GM23338 (cell line): ENCODE measurements around the gene SYMPK. TPM values are rescaled to one million over a fixed set of nuclear protein-coding genes. Genes with fewer than 3 reads are reported as not detected.

Experiments used
- ATAC-seq: fragments of 200-7000 bp; cut with Tn5 transposase; 3 replicates; pipeline ENCODE4 v1.9.1; 2020
- DNase-seq: peaks from one replicate; pipeline ENCODE4 v3.0.0-alpha.2; 2015; ENCODE audit warnings: low spot score
- H2AFZ ChIP-seq: fragments of 200-600 bp; sonication (generic); 2 replicates; pipeline ENCODE4 v1.8.0; 2016; ENCODE audit warnings: antibody characterized with exemption, mild to moderate bottlenecking, moderate library complexity
- H3F3A ChIP-seq: fragments of 200-600 bp; sonication (generic); replicated peaks from 2 replicates; pipeline ENCODE4 v1.8.0; 2017; ENCODE audit warnings: antibody characterized with exemption, mixed run types, low read depth
- H3K27ac ChIP-seq: fragments of 200-600 bp; sonication (generic); 2 replicates; pipeline ENCODE4 v1.6.1; 2016; ENCODE audit warnings: low read depth
- H3K27me3 ChIP-seq: fragments of 200-600 bp; sonication (generic); 2 replicates; pipeline ENCODE4 v1.8.0; 2016; ENCODE audit warnings: mild to moderate bottlenecking, mixed run types, moderate library complexity; ENCODE audit not compliant: insufficient read depth
- H3K36me3 ChIP-seq: fragments of 200-600 bp; sonication (generic); 2 replicates; pipeline ENCODE4 v1.8.0; 2016; ENCODE audit warnings: mild to moderate bottlenecking; ENCODE audit not compliant: insufficient read depth
- H3K4me1 ChIP-seq: fragments of 200-600 bp; sonication (generic); 2 replicates; pipeline ENCODE4 v1.8.0; 2016; ENCODE audit warnings: mild to moderate bottlenecking, moderate library complexity; ENCODE audit not compliant: insufficient read depth
- H3K4me2 ChIP-seq: fragments of 200-600 bp; sonication (generic); 2 replicates; pipeline ENCODE4 v1.7.1; 2017; ENCODE audit warnings: mixed run types
- H3K4me3 ChIP-seq: fragments of 200-600 bp; sonication (generic); 2 replicates; pipeline ENCODE4 v1.6.1; 2016; ENCODE audit warnings: mixed run types
- H3K79me2 ChIP-seq: fragments of 200-600 bp; sonication (generic); replicated peaks from 2 replicates; pipeline ENCODE4 v1.8.0; 2017; ENCODE audit warnings: mild to moderate bottlenecking; ENCODE audit not compliant: insufficient read depth
- H3K9me2 ChIP-seq: fragments of 200-600 bp; sonication (generic); 2 replicates; pipeline ENCODE4 v1.8.0; 2017; ENCODE audit not compliant: insufficient read depth
- H4K20me1 ChIP-seq: fragments of 200-600 bp; sonication (generic); replicated peaks from 2 replicates; pipeline ENCODE4 v1.8.0; 2017; ENCODE audit warnings: mild to moderate bottlenecking; ENCODE audit not compliant: insufficient read depth
- H3K27ac Mint-ChIP-seq: 2 replicates; pipeline ENCODE4 v1.8.0; 2020; ENCODE audit warnings: inconsistent platforms, mild to moderate bottlenecking, moderate library complexity, mixed read lengths
- H3K27me3 Mint-ChIP-seq: 3 replicates; pipeline ENCODE4 v1.8.0; 2022; ENCODE audit warnings: low read depth, mild to moderate bottlenecking, moderate library complexity, mixed read lengths, inconsistent platforms; ENCODE audit not compliant: insufficient read depth, poor library complexity
- H3K36me3 Mint-ChIP-seq: 3 replicates; pipeline ENCODE4 v1.8.0; 2021; ENCODE audit warnings: low read depth, mild to moderate bottlenecking, inconsistent platforms, moderate library complexity, mixed read lengths
- H3K4me1 Mint-ChIP-seq: 3 replicates; pipeline ENCODE4 v1.8.0; 2020; ENCODE audit warnings: mild to moderate bottlenecking, inconsistent platforms, mixed read lengths
- H3K4me3 Mint-ChIP-seq: 3 replicates; pipeline ENCODE4 v1.8.0; 2021; ENCODE audit warnings: moderate library complexity, mild to moderate bottlenecking, inconsistent platforms, mixed read lengths
- H3K9me3 Mint-ChIP-seq: 3 replicates; pipeline ENCODE4 v1.8.0; 2020; ENCODE audit warnings: moderate library complexity, mild to moderate bottlenecking, inconsistent platforms, mixed read lengths
- CREB1 ChIP-seq: fragments of 250-450 bp; sonication (Bioruptor Pico); IDR thresholded peaks from 2 replicates; pipeline ENCODE4 v1.5.0; 2020; ENCODE audit warnings: low read depth, mild to moderate bottlenecking, moderate library complexity
- CTCF ChIP-seq, 2 experiments: fragments of 200-600 bp in 1 of 2; sonication (generic) in 1 of 2; conservative IDR thresholded peaks; 2 replicates each; pipeline versions ENCODE4 v1.5.1 to v1.6.1; 2016 to 2017; ENCODE audit warnings: antibody characterized with exemption in 2 of 2, low read depth in 2 of 2, mild to moderate bottlenecking in 2 of 2, moderate library complexity in 1 of 2
- ETS1 ChIP-seq: IDR thresholded peaks from 2 replicates; pipeline ENCODE4 v1.6.1; 2016; ENCODE audit warnings: antibody characterized with exemption
- EZH2 ChIP-seq: fragments of 200-600 bp; sonication (generic); IDR thresholded peaks from one replicate; pipeline ENCODE4 v1.8.0; 2017; ENCODE audit warnings: antibody characterized with exemption, mild to moderate bottlenecking, low read depth; ENCODE audit not compliant: unreplicated experiment
- EZH2phosphoT487 ChIP-seq: fragments of 200-600 bp; sonication (generic); IDR thresholded peaks from one replicate; pipeline ENCODE4 v1.8.1; 2018; ENCODE audit warnings: antibody characterized with exemption; ENCODE audit not compliant: unreplicated experiment
- JUNB ChIP-seq: IDR thresholded peaks from one replicate; pipeline ENCODE4 v1.6.1; 2016; ENCODE audit warnings: antibody characterized with exemption; ENCODE audit not compliant: unreplicated experiment
- NANOG ChIP-seq: IDR thresholded peaks from 2 replicates; pipeline ENCODE4 v1.6.1; 2016; ENCODE audit warnings: antibody characterized with exemption, borderline replicate concordance
- POLR2AphosphoS5 ChIP-seq: IDR thresholded peaks from 2 replicates; pipeline ENCODE4 v1.6.1; 2016; ENCODE audit warnings: antibody characterized with exemption, low read depth
- REST ChIP-seq: IDR thresholded peaks from one replicate; pipeline ENCODE4 v1.6.1; 2018; ENCODE audit warnings: antibody characterized with exemption; ENCODE audit not compliant: unreplicated experiment
- STAT1 ChIP-seq: IDR thresholded peaks from one replicate; pipeline ENCODE4 v1.6.1; 2016; ENCODE audit warnings: antibody characterized with exemption; ENCODE audit not compliant: unreplicated experiment
- ZNF114 ChIP-seq: fragments of 250-450 bp; sonication (Bioruptor Pico); IDR thresholded peaks from 2 replicates; pipeline ENCODE4 v1.5.0; 2020; ENCODE audit warnings: mild to moderate bottlenecking, moderate library complexity
- ZNF331 ChIP-seq: fragments of 250-450 bp; sonication (Bioruptor Pico); IDR thresholded peaks from 2 replicates; pipeline ENCODE4 v1.5.0; 2020; ENCODE audit warnings: low read depth, mild to moderate bottlenecking, moderate library complexity
- ZNF462 ChIP-seq: fragments of 250-450 bp; sonication (Bioruptor Pico); IDR thresholded peaks from 2 replicates; pipeline ENCODE4 v1.5.0; 2020; ENCODE audit warnings: mild to moderate bottlenecking, moderate library complexity
- polyA plus RNA-seq: library from polyadenylated mRNA; unstranded; fragments of >200 nt; fragmentation: Nextera tagmentation; extraction: Ambion mirVana; gene quantifications from 2 replicates; pipeline ENCODE4 v1.2.1, GENCODE V29; 2016
- total RNA-seq: library from RNA; depleted of rRNA; stranded (reverse); fragments of >200 nt; shearing (Covaris generic); gene quantifications from 2 replicates; pipeline ENCODE4 v1.2.3, GENCODE V29; 2014

The SYMPK gene
- total and polyA plus RNA-seq, 2 experiments from 2014 or later, result 36.8 to 82.1 TPM

GRCh38 chr19:45865269-45865948 is 2.5 kb upstream of the SYMPK start:
- H3K79me2 ChIP-seq, result peaks cover 67% of the 10 kb centered on the region
- peak overlapping the region; percentile 63 for H3K4me3 ChIP-seq
- no peak for DNase-seq
- no peaks in the 10 kb centered on the region for H3K9me3 Mint-ChIP-seq
- peaks cover 30% of the 10 kb centered on the region for H3K27me3 Mint-ChIP-seq
- no peak overlapping the region for H3K27ac Mint-ChIP-seq
- no peak for ATAC-seq
- peaks cover 36% of the 10 kb centered on the region for H3K4me1 Mint-ChIP-seq
- H3F3A ChIP-seq, result 0 out of 2 replicates have a peak, but pooled peaks cover 2% of the 10 kb centered on the region
- no peaks in the 10 kb centered on the region for H3K36me3 ChIP-seq
- H3K4me1 ChIP-seq, result peaks cover 29% of the 10 kb centered on the region
- H3K4me3 Mint-ChIP-seq, result peak overlapping the region; percentile 95
- no peak overlapping the region for H2AFZ ChIP-seq
- H3K9me2 ChIP-seq, result no peaks in the 10 kb centered on the region
- peak overlapping the region; percentile 96 for H3K4me2 ChIP-seq
- TF ChIP-seq NANOG, result no peak
- TF ChIP-seq STAT1, result no peak
- TF ChIP-seq EZH2phosphoT487, result no peak
- TF ChIP-seq ZNF114 (CRISPR knock-in tag), result no peak
- no peak for TF ChIP-seq ZNF462 (CRISPR knock-in tag)
- TF ChIP-seq REST, result no peak
- no peak for TF ChIP-seq ETS1
- no peak for TF ChIP-seq CREB1
- no peak for TF ChIP-seq CTCF (conservative IDR thresholded peaks at IDR 0.05; ENCODE audit: low read depth in 2 of 2)
- no peak for TF ChIP-seq POLR2AphosphoS5
- no peak for TF ChIP-seq JUNB
- no peak for TF ChIP-seq ZNF331 (CRISPR knock-in tag)
- no peak for TF ChIP-seq EZH2
- H3K27ac ChIP-seq, result no peak overlapping the region
- peaks cover 9% of the 10 kb centered on the region; the same call in 1 of the 2 replicates for H4K20me1 ChIP-seq
- H3K27me3 ChIP-seq, result no peaks in the 10 kb centered on the region
- peaks cover 13% of the 10 kb centered on the region for H3K36me3 Mint-ChIP-seq
